Activated CD8-positive, alpha-beta memory T cell treated with anti-CD3 and anti-CD28 coated beads, Interleukin-2, amount 50 U/mL, for 1 hour (primary cell): Measurements from ENCODE around the gene KRT23.
"Not testable (repeated sequence)": the region's sequence is repeated elsewhere in the genome, so short reads cannot be mapped to it uniquely, and the experiment has no call there.

Experiments used
- DNase-seq: peaks from one replicate; pipeline ENCODE4 v3.0.0-alpha.2; 2020; ENCODE audit errors: extremely low read depth

Gene KRT23

GRCh38 chr17:40950176-40950575, 12.7 kb upstream of the KRT23 start:
- DNase-seq = no peak

GRCh38 chr17:40949418-40949817, 12.0 kb upstream of the KRT23 start:
- DNase-seq = no peak

- no peak for DNase-seq
These were observed 10.5 kb upstream of the KRT23 start for GRCh38 chr17:40947929-40948328.

DNA sequence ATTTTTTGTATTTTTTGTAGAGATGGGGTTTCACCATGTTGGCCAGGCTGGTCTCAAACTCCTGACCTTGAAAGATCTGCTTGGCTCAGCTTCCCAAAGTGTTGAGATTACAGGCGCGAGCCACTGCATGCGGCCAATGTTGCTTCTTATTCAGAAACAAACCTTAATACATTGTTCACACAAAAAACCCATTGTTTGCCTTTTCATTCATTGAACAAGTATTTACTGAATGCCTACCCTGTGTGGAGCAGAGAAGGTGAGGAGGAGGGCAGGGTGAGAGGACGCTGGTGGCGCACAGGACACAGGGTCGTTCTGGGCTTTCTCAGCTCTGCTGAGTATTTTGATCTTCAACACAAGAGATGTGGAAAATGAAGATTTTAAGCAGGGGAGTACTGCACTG, 8.0 kb upstream of the KRT23 start:
- no peak for DNase-seq

- DNase-seq = no peak
These were observed 7.1 kb upstream of the KRT23 start for GRCh38 chr17:40944531-40944930.

- DNase-seq = no peak
These were observed 5.1 kb upstream of the KRT23 start for GRCh38 chr17:40942553-40942952.

- no peak for DNase-seq
These were observed 2.8 kb upstream of the KRT23 start for GRCh38 chr17:40940266-40940665.

- no peak for DNase-seq
These were observed 1.5 kb upstream of the KRT23 start for GRCh38 chr17:40938981-40939380.

GRCh38 chr17:40936976-40937375, 470 bp downstream of the KRT23 start:
- DNase-seq = no peak

- no peak for DNase-seq
These were observed 942 bp downstream of the KRT23 start for GRCh38 chr17:40936437-40936971.

- DNase-seq = no peak
These were observed 1.8 kb downstream of the KRT23 start for GRCh38 chr17:40935624-40936023.

GRCh38 chr17:40932608-40933007, 4.8 kb downstream of the KRT23 start:
- DNase-seq = no peak

- DNase-seq = no peak
These were observed 6.1 kb downstream of the KRT23 start for GRCh38 chr17:40931311-40931710.

- no peak for DNase-seq
These were observed 11.1 kb downstream of the KRT23 start for GRCh38 chr17:40926341-40926740.

- no peak for DNase-seq
These were observed 15.2 kb downstream of the KRT23 start for GRCh38 chr17:40922239-40922638.

- no peak for DNase-seq
These were observed 16.4 kb downstream of the KRT23 start for GRCh38 chr17:40921026-40921425.

DNA sequence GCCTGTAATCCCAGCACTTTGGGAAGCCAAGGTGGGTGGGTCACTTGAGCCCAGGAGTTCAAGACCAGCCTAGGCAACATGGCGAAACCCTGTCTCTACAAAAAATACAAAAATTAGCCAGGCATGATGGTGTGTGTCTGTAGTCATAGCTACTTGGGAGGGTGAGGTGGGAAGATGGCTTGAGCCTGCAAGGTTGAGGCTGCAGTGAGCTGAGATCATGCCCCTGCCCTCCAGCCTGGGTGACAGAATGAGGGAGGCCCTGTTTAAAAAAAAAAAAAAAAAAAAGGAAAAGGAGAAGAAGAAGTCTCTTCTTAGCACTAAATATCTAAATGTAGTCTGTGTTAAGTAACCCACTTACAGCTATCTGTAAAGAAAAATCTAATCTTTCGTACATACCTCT, 20.3 kb downstream of the KRT23 start:
- not testable (repeated sequence) for DNase-seq

DNA sequence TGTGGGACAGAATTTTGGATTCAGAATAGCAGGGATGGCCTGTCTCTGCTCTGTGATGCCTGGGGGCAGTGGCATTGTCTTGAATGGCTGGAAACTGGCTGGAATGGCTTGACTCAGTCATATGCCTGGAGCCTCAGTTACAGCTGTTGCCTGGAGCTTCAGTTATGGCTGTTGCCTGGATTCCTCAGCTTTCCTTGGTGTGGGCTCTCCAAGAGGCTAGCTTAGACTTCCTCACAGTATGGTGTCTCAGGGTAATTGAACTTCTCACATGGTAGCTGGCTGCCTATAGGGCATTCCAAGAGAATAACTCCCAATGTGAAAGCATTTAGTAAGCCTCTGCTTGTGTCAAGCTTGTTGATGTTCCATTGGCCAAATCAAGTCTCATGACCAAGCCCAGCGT, 21.1 kb downstream of the KRT23 start:
- DNase-seq = no peak

- DNase-seq = no peak
These were observed 21.7 kb downstream of the KRT23 start for GRCh38 chr17:40915721-40916256.

GRCh38 chr17:40915199-40915661, 22.2 kb downstream of the KRT23 start:
- DNase-seq = no peak

DNA sequence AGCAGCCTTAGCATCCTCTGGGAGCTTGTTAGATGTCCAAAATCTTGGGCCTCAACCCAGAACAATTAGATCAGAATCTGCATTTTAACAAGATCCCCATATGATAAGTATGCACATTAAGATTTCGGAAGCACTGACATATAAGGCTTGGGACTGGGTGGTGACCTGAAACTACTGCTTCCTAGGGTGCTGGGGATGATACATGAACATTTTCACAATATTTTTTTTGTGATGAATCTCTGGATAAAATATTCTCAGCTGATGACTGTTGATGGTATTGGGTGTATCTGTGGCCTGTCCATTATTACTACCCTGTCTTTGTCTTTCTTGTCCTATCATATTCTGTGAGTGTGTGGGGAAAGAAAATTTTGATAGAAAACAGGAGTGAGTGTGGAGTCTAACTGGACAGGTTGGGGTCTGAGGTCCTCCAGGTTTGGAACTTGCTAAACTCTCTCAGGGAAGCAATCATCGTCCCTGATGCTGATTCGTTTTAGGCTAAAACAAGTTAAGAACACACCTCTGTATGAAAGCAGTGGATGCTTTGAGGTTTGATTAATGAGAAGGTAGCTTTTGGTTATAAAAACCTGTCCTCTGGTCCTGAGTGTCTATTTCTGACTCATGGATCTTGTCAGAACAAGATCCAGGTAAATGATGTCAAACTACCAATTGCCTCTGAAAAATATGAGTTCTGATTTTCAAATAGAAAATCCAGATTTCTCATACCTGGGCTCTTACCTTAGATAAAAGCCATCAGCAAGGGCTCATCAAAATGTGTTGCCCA, 23.2 kb downstream of the KRT23 start:
- no peak for DNase-seq

GRCh38 chr17:40912486-40913210, 24.8 kb downstream of the KRT23 start:
- no peak for DNase-seq

DNA sequence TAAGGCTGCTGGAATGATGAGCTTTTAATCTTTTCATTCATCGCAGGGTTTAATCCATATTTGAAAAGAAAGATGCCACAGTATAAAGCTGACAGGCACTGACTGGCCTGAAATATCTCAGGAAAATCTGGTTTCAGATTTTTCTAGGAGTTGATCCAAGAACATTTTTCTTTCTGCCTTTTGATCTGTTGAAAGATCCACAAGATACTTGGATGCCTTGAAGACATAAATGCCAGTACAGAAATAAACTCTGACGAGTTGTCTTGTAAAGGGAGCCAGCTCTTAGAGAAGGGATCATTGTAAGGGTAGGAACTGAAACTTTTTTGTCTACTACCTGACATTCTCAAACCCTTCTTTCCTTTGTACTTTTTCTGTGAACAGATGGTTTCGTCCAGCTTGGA, 27.0 kb downstream of the KRT23 start:
- no peak for DNase-seq
